OCI-LY7 (cell line): ENCODE measurements around the gene LHFPL2.

Experiments
- EZH2phosphoT487 ChIP-seq: fragments of 200-600 bp; sonication (generic); IDR thresholded peaks from 2 replicates; pipeline ENCODE4 v1.6.1; 2018; ENCODE audit warnings: low read depth, borderline replicate concordance, mild to moderate bottlenecking, mixed run types, antibody characterized with exemption, low read length, moderate library complexity, mixed read lengths
- TF ChIP-seq, protein P1 (sequence below): fragments of 200-600 bp; sonication (generic); conservative IDR thresholded peaks from 2 replicates; pipeline ENCODE4 v1.5.1; 2014; ENCODE audit warnings: mild to moderate bottlenecking, antibody characterized with exemption, low read length, moderate library complexity, mixed read lengths

GRCh38 chr5:78482948-78483347, 165.6 kb downstream of the LHFPL2 start:
- TF ChIP-seq, protein P1, sequence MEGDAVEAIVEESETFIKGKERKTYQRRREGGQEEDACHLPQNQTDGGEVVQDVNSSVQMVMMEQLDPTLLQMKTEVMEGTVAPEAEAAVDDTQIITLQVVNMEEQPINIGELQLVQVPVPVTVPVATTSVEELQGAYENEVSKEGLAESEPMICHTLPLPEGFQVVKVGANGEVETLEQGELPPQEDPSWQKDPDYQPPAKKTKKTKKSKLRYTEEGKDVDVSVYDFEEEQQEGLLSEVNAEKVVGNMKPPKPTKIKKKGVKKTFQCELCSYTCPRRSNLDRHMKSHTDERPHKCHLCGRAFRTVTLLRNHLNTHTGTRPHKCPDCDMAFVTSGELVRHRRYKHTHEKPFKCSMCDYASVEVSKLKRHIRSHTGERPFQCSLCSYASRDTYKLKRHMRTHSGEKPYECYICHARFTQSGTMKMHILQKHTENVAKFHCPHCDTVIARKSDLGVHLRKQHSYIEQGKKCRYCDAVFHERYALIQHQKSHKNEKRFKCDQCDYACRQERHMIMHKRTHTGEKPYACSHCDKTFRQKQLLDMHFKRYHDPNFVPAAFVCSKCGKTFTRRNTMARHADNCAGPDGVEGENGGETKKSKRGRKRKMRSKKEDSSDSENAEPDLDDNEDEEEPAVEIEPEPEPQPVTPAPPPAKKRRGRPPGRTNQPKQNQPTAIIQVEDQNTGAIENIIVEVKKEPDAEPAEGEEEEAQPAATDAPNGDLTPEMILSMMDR = no peak
- TF ChIP-seq EZH2phosphoT487 = no peak
